PC-9 (cell line): ENCODE results near the gene UNC5C. TPM values are rescaled to one million over a fixed set of nuclear protein-coding genes. Genes with fewer than 3 reads are reported as not detected.

ENCODE experiments used
- BruUV-seq: library from RNA; stranded (reverse); fragments of 400-500 nt; replicated peaks from 2 replicates; lab custom pipeline; 2021; lab: Mats Ljungman, UMichigan
- CTCF ChIA-PET: fragments of 300-600 bp; sonication (Branson Sonifier 250); formaldehyde crosslinking; loops from one replicate; lab custom pipeline; 2022; ENCODE audit warnings: antibody characterized with exemption; lab: Charles Lee
- POLR2A ChIA-PET: fragments of 300-600 bp; sonication (Branson Sonifier 250); formaldehyde crosslinking; loops from one replicate; lab custom pipeline; 2022; ENCODE audit warnings: antibody characterized with exemption; ENCODE audit not compliant: unreplicated experiment; lab: Charles Lee
- DNase-seq, 2 experiments: peaks; one replicate each; pipeline versions ENCODE4 v3.0.0 to v3.0.0-alpha.2; 2015 to 2022; ENCODE audit warnings: mixed read lengths in 1 of 2
- H2AFZ ChIP-seq: fragments of 200-600 bp; sonication (generic); 2 replicates; pipeline ENCODE4 v1.8.1; 2017; ENCODE audit warnings: antibody characterized with exemption
- H3F3A ChIP-seq: fragments of 200-600 bp; sonication (generic); 2 replicates; pipeline ENCODE4 v1.8.1; 2017; ENCODE audit warnings: antibody characterized with exemption, mild to moderate bottlenecking, low read depth; ENCODE audit not compliant: insufficient read depth
- H3K27ac ChIP-seq: fragments of 200-600 bp; sonication (generic); 2 replicates; pipeline ENCODE4 v1.6.1; 2016; ENCODE audit warnings: mixed run types
- H3K27me3 ChIP-seq: fragments of 200-600 bp; sonication (generic); 2 replicates; pipeline ENCODE4 v1.6.1; 2016; ENCODE audit warnings: low read depth, mixed run types; ENCODE audit not compliant: insufficient read depth
- H3K36me3 ChIP-seq: fragments of 200-600 bp; sonication (generic); 2 replicates; pipeline ENCODE4 v1.6.1; 2016; ENCODE audit warnings: low read depth, mixed run types
- H3K4me1 ChIP-seq: fragments of 200-600 bp; sonication (generic); replicated peaks from 2 replicates; pipeline ENCODE4 v1.6.1; 2016; ENCODE audit warnings: mixed run types; ENCODE audit not compliant: insufficient read depth
- H3K4me2 ChIP-seq: fragments of 200-600 bp; sonication (generic); 2 replicates; pipeline ENCODE4 v1.6.1; 2017; ENCODE audit warnings: mixed run types
- H3K4me3 ChIP-seq: fragments of 200-600 bp; sonication (generic); 2 replicates; pipeline ENCODE4 v1.6.1; 2016; ENCODE audit warnings: mixed run types
- H3K79me2 ChIP-seq: fragments of 200-600 bp; sonication (generic); 2 replicates; pipeline ENCODE4 v1.6.1; 2017; ENCODE audit warnings: low read depth, mixed run types
- H3K9me2 ChIP-seq: fragments of 200-600 bp; sonication (generic); 2 replicates; pipeline ENCODE4 v1.8.1; 2017; ENCODE audit warnings: mild to moderate bottlenecking; ENCODE audit not compliant: insufficient read depth
- H3K9me3 ChIP-seq: fragments of 200-600 bp; sonication (generic); 2 replicates; pipeline ENCODE4 v1.8.1; 2016; ENCODE audit warnings: low read depth; ENCODE audit not compliant: insufficient read depth
- H4K20me1 ChIP-seq: fragments of 200-600 bp; sonication (generic); 2 replicates; pipeline ENCODE4 v1.8.1; 2017; ENCODE audit not compliant: insufficient read depth
- EZH2 ChIP-seq: fragments of 200-600 bp; sonication (generic); IDR thresholded peaks from 2 replicates; pipeline ENCODE4 v1.8.0; 2017; ENCODE audit warnings: antibody characterized with exemption, low read depth
- intact Hi-C: fragments of 100-400 bp; cut with micrococcal nuclease; formaldehyde crosslinking; loops from one replicate; pipeline ENCODE4 v1.10.0; 2022; ENCODE audit not compliant: unreplicated experiment
- total RNA-seq: library from RNA; stranded (reverse); gene quantifications from 2 replicates; pipeline ENCODE4 v1.2.3, GENCODE V29; 2021
- TF ChIP-seq, protein P1 (sequence below): fragments of 200-600 bp; sonication (generic); conservative IDR thresholded peaks from 2 replicates; pipeline ENCODE4 v1.6.1; 2017; ENCODE audit warnings: mixed run types, antibody characterized with exemption, mild to moderate bottlenecking, moderate library complexity

Gene UNC5C
- total RNA-seq, 1 experiment from 2014 or later, result not detected

DNA sequence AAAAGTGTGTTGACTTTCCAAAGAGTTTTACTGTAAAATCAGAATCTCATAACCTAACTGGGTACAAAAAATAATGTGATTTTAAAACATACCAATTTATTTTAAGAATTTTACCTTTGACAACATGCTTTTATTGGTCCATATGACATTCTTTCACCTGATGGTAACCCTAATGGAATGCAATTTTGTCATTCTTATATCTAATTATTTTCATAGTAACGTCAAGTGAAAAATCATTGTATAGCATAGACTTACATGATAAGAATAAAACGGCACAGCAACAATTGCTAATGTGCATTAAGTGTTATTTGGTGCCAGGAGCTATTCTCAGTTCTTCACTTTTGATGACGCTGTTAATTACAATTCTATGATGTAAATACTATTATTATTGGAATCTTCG lies 13.6 kb downstream of the UNC5C start:
- ChIA-PET CTCF (no interaction called here), POLR2A (no interaction called here)
- no peaks in the 10 kb centered on the region for H3K79me2 ChIP-seq
- H3K36me3 ChIP-seq, result no peaks in the 10 kb centered on the region
- no peak overlapping the region for H3K4me2 ChIP-seq
- H3F3A ChIP-seq, result no peaks in the 10 kb centered on the region
- DNase-seq, result no peak
- H3K27me3 ChIP-seq, result no peaks in the 10 kb centered on the region
- no peaks in the 10 kb centered on the region for H4K20me1 ChIP-seq
- no peaks in the 10 kb centered on the region for H3K4me1 ChIP-seq
- TF ChIP-seq, protein P1, sequence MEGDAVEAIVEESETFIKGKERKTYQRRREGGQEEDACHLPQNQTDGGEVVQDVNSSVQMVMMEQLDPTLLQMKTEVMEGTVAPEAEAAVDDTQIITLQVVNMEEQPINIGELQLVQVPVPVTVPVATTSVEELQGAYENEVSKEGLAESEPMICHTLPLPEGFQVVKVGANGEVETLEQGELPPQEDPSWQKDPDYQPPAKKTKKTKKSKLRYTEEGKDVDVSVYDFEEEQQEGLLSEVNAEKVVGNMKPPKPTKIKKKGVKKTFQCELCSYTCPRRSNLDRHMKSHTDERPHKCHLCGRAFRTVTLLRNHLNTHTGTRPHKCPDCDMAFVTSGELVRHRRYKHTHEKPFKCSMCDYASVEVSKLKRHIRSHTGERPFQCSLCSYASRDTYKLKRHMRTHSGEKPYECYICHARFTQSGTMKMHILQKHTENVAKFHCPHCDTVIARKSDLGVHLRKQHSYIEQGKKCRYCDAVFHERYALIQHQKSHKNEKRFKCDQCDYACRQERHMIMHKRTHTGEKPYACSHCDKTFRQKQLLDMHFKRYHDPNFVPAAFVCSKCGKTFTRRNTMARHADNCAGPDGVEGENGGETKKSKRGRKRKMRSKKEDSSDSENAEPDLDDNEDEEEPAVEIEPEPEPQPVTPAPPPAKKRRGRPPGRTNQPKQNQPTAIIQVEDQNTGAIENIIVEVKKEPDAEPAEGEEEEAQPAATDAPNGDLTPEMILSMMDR, result no peak
- TF ChIP-seq EZH2, result no peak
- intact Hi-C loops, result no loop called here
- H3K9me3 ChIP-seq, result no peaks in the 10 kb centered on the region
- H3K27ac ChIP-seq, result no peak overlapping the region
- no TSS peak for BruUV-seq
- H2AFZ ChIP-seq, result no peak overlapping the region
- H3K4me3 ChIP-seq, result no peak overlapping the region
- no peaks in the 10 kb centered on the region for H3K9me2 ChIP-seq

DNA sequence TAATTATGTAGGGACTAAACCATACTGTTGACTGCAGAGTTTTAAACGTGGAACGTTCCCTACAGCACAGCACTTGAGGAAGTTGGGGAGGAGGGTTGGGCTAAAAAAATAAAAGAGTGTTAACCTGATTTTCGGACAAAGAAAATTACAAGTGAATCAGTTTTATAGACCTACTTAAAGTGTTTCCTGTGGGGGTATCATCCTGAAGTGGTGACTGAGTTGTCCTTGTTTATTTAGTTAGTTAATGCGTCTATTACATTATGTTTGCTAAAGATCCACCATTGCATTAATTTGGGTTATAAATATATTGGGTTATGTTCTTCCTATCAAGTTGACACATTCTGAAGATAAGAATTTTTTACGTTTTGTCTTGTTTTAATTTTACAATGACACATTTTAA lies 14.7 kb downstream of the UNC5C start:
- ChIA-PET CTCF (no interaction called here), POLR2A (no interaction called here)
- Histone ChIP-seq H3K27me3 (no peaks in the 10 kb centered on the region), H3K4me3 (no peak overlapping the region), H3K36me3 (no peaks in the 10 kb centered on the region), H4K20me1 (no peaks in the 10 kb centered on the region), H3K9me3 (no peaks in the 10 kb centered on the region), H3K4me2 (no peak overlapping the region), H3K79me2 (no peaks in the 10 kb centered on the region), H3K9me2 (no peaks in the 10 kb centered on the region), H2AFZ (no peak overlapping the region), H3K4me1 (no peaks in the 10 kb centered on the region), H3F3A (no peaks in the 10 kb centered on the region), H3K27ac (no peak overlapping the region)
- TF ChIP-seq, protein P1, result no peak
- no peak for TF ChIP-seq EZH2
- intact Hi-C loops, result no loop called here
- no peak for DNase-seq
- no TSS peak for BruUV-seq

DNA sequence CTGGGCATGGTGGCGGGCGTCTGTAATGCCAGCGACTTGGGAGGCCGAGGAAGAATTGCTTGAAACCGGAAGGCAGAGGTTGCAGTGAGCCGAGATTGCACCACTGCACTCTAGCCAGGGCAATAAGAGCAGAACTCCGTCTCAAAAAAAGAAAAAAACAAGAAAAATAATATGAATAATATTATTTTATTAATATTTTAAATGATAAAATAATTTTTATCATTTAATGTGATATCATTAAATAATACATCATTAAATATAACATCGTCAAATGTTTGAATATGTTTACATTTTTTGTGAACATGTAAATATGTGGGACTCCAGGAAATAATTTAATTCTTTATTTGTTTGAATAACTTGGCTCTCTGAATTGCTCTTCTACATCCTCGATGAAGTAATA lies 15.5 kb downstream of the UNC5C start:
- Histone ChIP-seq H3K4me2 (no peak overlapping the region), H3K4me3 (no peak overlapping the region), H3K9me2 (no peaks in the 10 kb centered on the region), H3K9me3 (no peaks in the 10 kb centered on the region), H3K27me3 (no peaks in the 10 kb centered on the region), H3K79me2 (no peaks in the 10 kb centered on the region), H3K36me3 (no peaks in the 10 kb centered on the region), H3K4me1 (no peaks in the 10 kb centered on the region), H4K20me1 (no peaks in the 10 kb centered on the region), H3K27ac (no peak overlapping the region), H2AFZ (no peak overlapping the region), H3F3A (no peaks in the 10 kb centered on the region)
- DNase-seq, result no peak
- intact Hi-C loops, result no loop called here
- POLR2A ChIA-PET, result no interaction called here
- CTCF ChIA-PET, result no interaction called here
- TF ChIP-seq, protein P1, result no peak
- no peak for TF ChIP-seq EZH2
- no TSS peak for BruUV-seq
